ENCODE results near the gene PHACTR1.

Gene PHACTR1

GRCh38 chr6:12866422-12867029, 150.0 kb downstream of the PHACTR1 start:
- Histone ChIP-seq H3K36me3 (ENCODE audit: insufficient read depth, low read length) (no peaks in the 10 kb centered on the region), H3K4me3 (ENCODE audit: low read depth, low read length, poor library complexity, severe bottlenecking) (no peak overlapping the region), H3K27ac (ENCODE audit: low read depth, low read length, poor library complexity, severe bottlenecking) (no peak overlapping the region), H2AFZ (ENCODE audit: low read length) (no peak overlapping the region), H3K9me2 (ENCODE audit: low read depth, low read length) (no peaks in the 10 kb centered on the region), H3F3A (ENCODE audit: insufficient read depth, low read length) (no peaks in the 10 kb centered on the region), H3K27me3 (ENCODE audit: insufficient read depth, low read length) (no peaks in the 10 kb centered on the region), H3K4me1 (ENCODE audit: insufficient read depth, low read length, severe bottlenecking) (no peaks in the 10 kb centered on the region), H4K20me1 (ENCODE audit: insufficient read depth, low read length) (no peaks in the 10 kb centered on the region), H3K4me2 (ENCODE audit: low read length) (no peak overlapping the region), H3K79me2 (ENCODE audit: insufficient read depth, low read length) (no peaks in the 10 kb centered on the region), H3K9ac (ENCODE audit: low read length) (no peak overlapping the region), H3K9me3 (ENCODE audit: low read length) (no peaks in the 10 kb centered on the region)
- no peak for TF ChIP-seq EZH2 (IDR thresholded peaks at IDR 0.05; ENCODE audit: borderline replicate concordance, low read length)
- TF ChIP-seq CTCF (IDR thresholded peaks at IDR 0.05; ENCODE audit: low read length): no peak

- Histone ChIP-seq H3K9me3 (ENCODE audit: low read length) (no peaks in the 10 kb centered on the region), H3K9ac (ENCODE audit: low read length) (no peak overlapping the region), H3K4me2 (ENCODE audit: low read length) (no peak overlapping the region), H4K20me1 (ENCODE audit: insufficient read depth, low read length) (no peaks in the 10 kb centered on the region), H3K36me3 (ENCODE audit: insufficient read depth, low read length) (no peaks in the 10 kb centered on the region), H3K4me3 (ENCODE audit: low read depth, low read length, poor library complexity, severe bottlenecking) (no peak overlapping the region), H3K27me3 (ENCODE audit: insufficient read depth, low read length) (no peaks in the 10 kb centered on the region), H3K9me2 (ENCODE audit: low read depth, low read length) (no peaks in the 10 kb centered on the region), H3K27ac (ENCODE audit: low read depth, low read length, poor library complexity, severe bottlenecking) (no peak overlapping the region), H2AFZ (ENCODE audit: low read length) (no peak overlapping the region), H3K4me1 (ENCODE audit: insufficient read depth, low read length, severe bottlenecking) (no peaks in the 10 kb centered on the region), H3K79me2 (ENCODE audit: insufficient read depth, low read length) (no peaks in the 10 kb centered on the region), H3F3A (ENCODE audit: insufficient read depth, low read length) (no peaks in the 10 kb centered on the region)
- TF ChIP-seq EZH2 (IDR thresholded peaks at IDR 0.05; ENCODE audit: borderline replicate concordance, low read length) (no peak), CTCF (IDR thresholded peaks at IDR 0.05; ENCODE audit: low read length) (no peak)
These were observed 153.4 kb downstream of the PHACTR1 start for GRCh38 chr6:12869816-12870432.

- Histone ChIP-seq H3K27ac (ENCODE audit: low read depth, low read length, poor library complexity, severe bottlenecking) (no peak overlapping the region), H3K9me2 (ENCODE audit: low read depth, low read length) (no peaks in the 10 kb centered on the region), H3K4me1 (ENCODE audit: insufficient read depth, low read length, severe bottlenecking) (no peaks in the 10 kb centered on the region), H3K27me3 (ENCODE audit: insufficient read depth, low read length) (no peaks in the 10 kb centered on the region), H3K9me3 (ENCODE audit: low read length) (no peaks in the 10 kb centered on the region), H4K20me1 (ENCODE audit: insufficient read depth, low read length) (no peaks in the 10 kb centered on the region), H3K9ac (ENCODE audit: low read length) (no peak overlapping the region), H3K36me3 (ENCODE audit: insufficient read depth, low read length) (no peaks in the 10 kb centered on the region), H3K79me2 (ENCODE audit: insufficient read depth, low read length) (no peaks in the 10 kb centered on the region), H3K4me3 (ENCODE audit: low read depth, low read length, poor library complexity, severe bottlenecking) (no peak overlapping the region), H2AFZ (ENCODE audit: low read length) (no peak overlapping the region), H3K4me2 (ENCODE audit: low read length) (no peak overlapping the region), H3F3A (ENCODE audit: insufficient read depth, low read length) (no peaks in the 10 kb centered on the region)
- no peak for TF ChIP-seq EZH2 (IDR thresholded peaks at IDR 0.05; ENCODE audit: borderline replicate concordance, low read length)
These were observed 157.1 kb downstream of the PHACTR1 start for GRCh38 chr6:12873691-12874090.

- H3K27ac ChIP-seq (ENCODE audit: low read depth, low read length, poor library complexity, severe bottlenecking): no peak overlapping the region
- H3K36me3 ChIP-seq (ENCODE audit: insufficient read depth, low read length): no peaks in the 10 kb centered on the region
- H3K27me3 ChIP-seq (ENCODE audit: insufficient read depth, low read length): no peaks in the 10 kb centered on the region
- H3F3A ChIP-seq (ENCODE audit: insufficient read depth, low read length): no peaks in the 10 kb centered on the region
- H4K20me1 ChIP-seq (ENCODE audit: insufficient read depth, low read length): no peaks in the 10 kb centered on the region
- H3K4me1 ChIP-seq (ENCODE audit: insufficient read depth, low read length, severe bottlenecking): no peaks in the 10 kb centered on the region
- H3K4me2 ChIP-seq (ENCODE audit: low read length): no peak overlapping the region
- H3K4me3 ChIP-seq (ENCODE audit: low read depth, low read length, poor library complexity, severe bottlenecking): no peak overlapping the region
- TF ChIP-seq EZH2 (IDR thresholded peaks at IDR 0.05; ENCODE audit: borderline replicate concordance, low read length): no peak
- TF ChIP-seq CTCF (IDR thresholded peaks at IDR 0.05; ENCODE audit: low read length): no peak
- H3K79me2 ChIP-seq (ENCODE audit: insufficient read depth, low read length): no peaks in the 10 kb centered on the region
- H2AFZ ChIP-seq (ENCODE audit: low read length): no peak overlapping the region
- H3K9me2 ChIP-seq (ENCODE audit: low read depth, low read length): no peaks in the 10 kb centered on the region
- no peak overlapping the region for H3K9ac ChIP-seq (ENCODE audit: low read length)
- H3K9me3 ChIP-seq (ENCODE audit: low read length): no peaks in the 10 kb centered on the region
These were observed 158.5 kb downstream of the PHACTR1 start for GRCh38 chr6:12875051-12875450.

All from OCI-LY1 (cell line).